Activated B cell treated with CpG ODN at 0.5 μM for 24 hours (primary cell): ENCODE measurements around the gene TNFAIP8. TPM values are rescaled to one million over a fixed set of nuclear protein-coding genes. Genes with fewer than 3 reads are reported as not detected.

Source experiments
- ATAC-seq: fragments of 200-7000 bp; cut with Tn5 transposase; one replicate; pipeline ENCODE4 v1.10.0; 2021; ENCODE audit warnings: low read depth, mild to moderate bottlenecking, moderate library complexity
- CTCF ChIA-PET: fragments of 350-600 bp; sonication (Branson Sonifier 250); formaldehyde crosslinking; loops from one replicate; lab custom pipeline; 2021; ENCODE audit warnings: antibody characterized with exemption; lab: Charles Lee
- POLR2A ChIA-PET: fragments of 350-600 bp; sonication (Branson Sonifier 250); formaldehyde crosslinking; loops from one replicate; lab custom pipeline; 2021; ENCODE audit warnings: antibody characterized with exemption; lab: Charles Lee
- DNase-seq: peaks from one replicate; pipeline ENCODE4 v3.0.0; 2022
- H3K27ac Mint-ChIP-seq: one replicate; pipeline ENCODE4 v1.8.0; 2020; ENCODE audit warnings: mixed read lengths
- H3K27me3 Mint-ChIP-seq: one replicate; pipeline ENCODE4 v1.8.0; 2021; ENCODE audit warnings: mixed read lengths
- H3K36me3 Mint-ChIP-seq: one replicate; pipeline ENCODE4 v1.8.0; 2021; ENCODE audit warnings: low read depth, mixed read lengths
- H3K4me1 Mint-ChIP-seq: one replicate; pipeline ENCODE4 v1.8.0; 2021; ENCODE audit warnings: mixed read lengths
- H3K4me3 Mint-ChIP-seq: one replicate; pipeline ENCODE4 v1.8.0; 2020; ENCODE audit warnings: mild to moderate bottlenecking, mixed read lengths
- H3K9me3 Mint-ChIP-seq: one replicate; pipeline ENCODE4 v1.8.0; 2020; ENCODE audit warnings: mixed read lengths
- intact Hi-C: fragments of 100-400 bp; cut with micrococcal nuclease; formaldehyde crosslinking; loops from one replicate; pipeline ENCODE4 v1.15.1; 2024
- total RNA-seq: library from RNA; stranded (reverse); gene quantifications from 2 replicates; pipeline ENCODE4 v1.2.3, GENCODE V29; 2022
- TF ChIP-seq, protein P1 (sequence below): fragments of 200-600 bp; IDR thresholded peaks from one replicate; pipeline ENCODE4 v1.8.0; 2022; ENCODE audit warnings: antibody characterized with exemption, mild to moderate bottlenecking

TNFAIP8 gene
- total RNA-seq, 1 donor from 2014 or later, result 135 TPM

DNA sequence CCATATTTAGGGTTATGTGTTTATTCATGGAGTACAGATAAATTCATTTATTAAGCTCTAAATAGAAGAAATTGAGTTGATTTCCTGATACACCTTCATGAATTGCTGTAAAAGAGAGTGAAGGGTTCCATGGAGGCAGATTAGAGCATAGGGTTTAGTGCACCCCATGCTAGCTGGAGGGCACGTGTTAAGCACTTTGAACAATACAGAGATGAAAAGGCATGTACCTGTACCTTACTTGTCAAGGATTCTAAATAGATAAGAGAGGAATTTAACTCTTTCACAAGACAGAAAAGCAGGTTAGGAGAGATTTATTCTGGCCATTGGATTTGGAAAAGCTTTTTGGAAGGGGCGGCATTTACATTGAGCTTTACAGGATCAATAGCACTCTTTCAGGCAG lies 23.3 kb downstream of the TNFAIP8 start:
- TF ChIP-seq, protein P1, sequence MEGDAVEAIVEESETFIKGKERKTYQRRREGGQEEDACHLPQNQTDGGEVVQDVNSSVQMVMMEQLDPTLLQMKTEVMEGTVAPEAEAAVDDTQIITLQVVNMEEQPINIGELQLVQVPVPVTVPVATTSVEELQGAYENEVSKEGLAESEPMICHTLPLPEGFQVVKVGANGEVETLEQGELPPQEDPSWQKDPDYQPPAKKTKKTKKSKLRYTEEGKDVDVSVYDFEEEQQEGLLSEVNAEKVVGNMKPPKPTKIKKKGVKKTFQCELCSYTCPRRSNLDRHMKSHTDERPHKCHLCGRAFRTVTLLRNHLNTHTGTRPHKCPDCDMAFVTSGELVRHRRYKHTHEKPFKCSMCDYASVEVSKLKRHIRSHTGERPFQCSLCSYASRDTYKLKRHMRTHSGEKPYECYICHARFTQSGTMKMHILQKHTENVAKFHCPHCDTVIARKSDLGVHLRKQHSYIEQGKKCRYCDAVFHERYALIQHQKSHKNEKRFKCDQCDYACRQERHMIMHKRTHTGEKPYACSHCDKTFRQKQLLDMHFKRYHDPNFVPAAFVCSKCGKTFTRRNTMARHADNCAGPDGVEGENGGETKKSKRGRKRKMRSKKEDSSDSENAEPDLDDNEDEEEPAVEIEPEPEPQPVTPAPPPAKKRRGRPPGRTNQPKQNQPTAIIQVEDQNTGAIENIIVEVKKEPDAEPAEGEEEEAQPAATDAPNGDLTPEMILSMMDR, result no peak
- Mint-ChIP-seq H3K4me1 (peaks cover 80% of the 10 kb centered on the region), H3K4me3 (no peak overlapping the region), H3K36me3 (peaks cover 47% of the 10 kb centered on the region), H3K9me3 (no peaks in the 10 kb centered on the region), H3K27ac (peak overlapping the region; percentile 68), H3K27me3 (no peaks in the 10 kb centered on the region)
- CTCF ChIA-PET, result interaction anchor here (2.1 kb wide), 1 partner anchor 32 kb away, joined by 8 read pairs; no protein-coding TSS in a partner anchor
- intact Hi-C loops, result no loop called here
- POLR2A ChIA-PET, result interaction anchor here (0.5 to 3.1 kb wide), 5 partner anchors 12 to 308 kb away, joined by 3 to 23 read pairs (median 3); partner anchors contain the start of genes DMXL1 and TNFAIP8
- DNase-seq (no peak), ATAC-seq (no peak)

DNA sequence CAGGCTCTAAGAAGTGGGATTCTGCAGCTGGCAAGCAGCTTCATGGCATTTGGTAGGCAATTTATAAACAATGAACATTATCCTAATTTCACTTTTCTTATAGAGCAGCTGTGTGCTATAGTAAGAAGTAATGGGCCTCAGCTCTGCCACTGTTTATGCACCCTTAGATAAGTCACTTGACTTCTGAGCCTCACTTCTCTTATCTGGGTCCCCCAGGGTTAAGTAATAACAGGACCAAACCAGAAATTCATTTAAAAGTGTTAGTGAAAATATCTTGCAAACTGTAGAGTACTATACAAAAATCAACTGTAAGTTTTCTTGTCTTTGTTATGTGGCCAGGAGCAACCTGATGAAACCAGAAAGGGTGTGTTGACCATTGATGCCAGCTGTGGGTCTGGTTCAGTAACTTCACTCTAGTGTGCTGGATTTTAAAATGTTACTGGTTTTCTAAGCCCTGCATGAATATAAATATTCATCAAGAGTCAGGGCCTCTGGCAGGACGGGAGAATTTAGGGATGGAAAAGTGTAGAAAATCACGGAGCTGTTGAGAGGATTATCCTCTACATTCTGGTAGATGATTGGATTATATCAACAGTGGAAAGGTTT lies 24.2 kb downstream of the TNFAIP8 start:
- ChIA-PET CTCF (interaction anchor here (0.9 to 1.2 kb wide), 2 partner anchors 65 to 117 kb away, joined by 3 to 6 read pairs; no protein-coding TSS in a partner anchor), POLR2A (interaction anchor here (0.7 to 3.1 kb wide), 6 partner anchors 10 to 309 kb away, joined by 3 to 23 read pairs (median 4); partner anchors contain the start of genes DMXL1 and TNFAIP8)
- TF ChIP-seq, protein P1, result no peak
- H3K27me3 Mint-ChIP-seq, result no peaks in the 10 kb centered on the region
- no peak for DNase-seq
- H3K4me1 Mint-ChIP-seq, result peaks cover 81% of the 10 kb centered on the region
- no peaks in the 10 kb centered on the region for H3K9me3 Mint-ChIP-seq
- no peak overlapping the region for H3K4me3 Mint-ChIP-seq
- ATAC-seq, result peak; percentile 66
- H3K27ac Mint-ChIP-seq, result peak overlapping the region; percentile 68
- peaks cover 47% of the 10 kb centered on the region for H3K36me3 Mint-ChIP-seq
- intact Hi-C loops, result loop anchor here (1.0 kb wide), 1 partner anchor 11 kb away; no protein-coding TSS in a partner anchor

DNA sequence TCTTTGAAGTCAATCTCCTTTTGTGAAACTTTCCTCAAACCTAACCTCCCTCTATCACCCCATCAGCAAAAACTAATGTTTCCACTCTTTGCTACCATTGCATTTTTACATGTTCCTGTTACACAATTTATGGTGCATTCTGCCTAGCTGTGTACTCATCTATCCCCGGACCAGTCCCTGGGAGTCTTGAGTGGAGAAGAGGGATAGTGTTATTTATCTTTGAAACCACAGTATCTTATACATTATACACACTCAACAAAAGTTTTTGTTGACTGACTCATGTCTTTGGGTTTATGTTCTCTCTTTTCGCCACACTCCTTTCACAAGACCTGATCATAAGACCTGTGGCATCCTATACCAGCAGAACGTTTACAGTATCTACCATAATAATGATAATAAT lies 26.4 kb downstream of the TNFAIP8 start:
- TF ChIP-seq, protein P1, result no peak
- intact Hi-C loops, result no loop called here
- DNase-seq (no peak), ATAC-seq (no peak)
- ChIA-PET POLR2A (interaction anchor here (0.6 kb wide), 1 partner anchor 23 kb away, joined by 3 read pairs; no protein-coding TSS in a partner anchor), CTCF (no interaction called here)
- Mint-ChIP-seq H3K4me3 (no peak overlapping the region), H3K27ac (peak overlapping the region; percentile 21), H3K27me3 (no peaks in the 10 kb centered on the region), H3K9me3 (no peaks in the 10 kb centered on the region), H3K36me3 (peaks cover 47% of the 10 kb centered on the region), H3K4me1 (peaks cover 92% of the 10 kb centered on the region)

DNA sequence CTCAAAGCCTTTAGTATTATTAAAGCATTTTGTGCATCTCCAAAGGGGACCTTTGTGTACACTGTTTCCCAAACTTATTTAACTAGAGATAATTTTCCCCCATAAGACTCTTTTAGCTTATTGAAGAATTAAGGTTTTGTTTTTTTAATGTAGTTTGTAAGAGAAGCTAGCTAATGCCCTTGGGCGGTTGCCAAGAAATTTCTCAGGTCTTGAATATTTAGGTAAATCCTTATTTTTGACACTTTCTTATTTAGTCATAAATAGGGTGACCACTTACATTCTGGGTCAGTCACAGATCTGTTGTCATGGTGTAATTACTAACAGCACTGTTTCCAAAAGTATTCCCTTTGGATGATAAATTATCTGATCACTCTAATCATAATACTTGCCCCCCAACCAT lies 27.2 kb downstream of the TNFAIP8 start:
- no peak for ATAC-seq
- POLR2A ChIA-PET, result interaction anchor here (0.6 kb wide), 1 partner anchor 42 kb away, joined by 4 read pairs; no protein-coding TSS in a partner anchor
- Mint-ChIP-seq H3K27me3 (no peaks in the 10 kb centered on the region), H3K4me3 (no peak overlapping the region), H3K36me3 (peaks cover 44% of the 10 kb centered on the region), H3K4me1 (peaks cover 93% of the 10 kb centered on the region), H3K9me3 (no peaks in the 10 kb centered on the region), H3K27ac (peak overlapping the region; percentile 15)
- DNase-seq, result no peak
- TF ChIP-seq, protein P1, result no peak
- CTCF ChIA-PET, result no interaction called here
- intact Hi-C loops, result no loop called here

DNA sequence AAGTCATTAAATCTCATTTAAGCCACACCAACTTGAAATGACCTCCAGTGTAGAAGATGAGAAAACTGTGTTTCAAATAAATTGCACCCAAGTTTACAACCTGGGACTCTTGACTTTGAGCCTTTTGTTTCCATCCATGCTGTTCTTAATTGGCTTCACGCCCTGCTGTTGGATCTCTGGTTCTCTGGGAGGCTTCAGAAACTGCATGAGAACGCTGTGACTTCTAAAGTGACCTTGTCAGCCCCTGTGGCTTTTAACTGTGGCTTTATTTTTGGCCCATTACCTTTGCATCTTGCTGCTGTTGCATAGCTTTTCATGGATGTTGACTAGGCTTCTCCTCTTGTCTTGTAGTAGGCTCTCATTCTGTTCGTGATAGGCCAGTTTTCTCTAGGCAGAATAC lies 29.3 kb downstream of the TNFAIP8 start:
- ChIA-PET CTCF (interaction anchor here (0.9 kb wide), 1 partner anchor 27 kb away, joined by 3 read pairs; no protein-coding TSS in a partner anchor), POLR2A (interaction anchor here (0.7 kb wide), 1 partner anchor 22 kb away, joined by 3 read pairs; no protein-coding TSS in a partner anchor)
- Mint-ChIP-seq H3K4me1 (peaks cover 93% of the 10 kb centered on the region), H3K9me3 (no peaks in the 10 kb centered on the region), H3K27me3 (no peaks in the 10 kb centered on the region), H3K27ac (peak overlapping the region; percentile 79), H3K36me3 (peaks cover 46% of the 10 kb centered on the region), H3K4me3 (peak overlapping the region; percentile 7)
- TF ChIP-seq, protein P1, result no peak
- DNase-seq (no peak), ATAC-seq (peak; percentile 43)
- intact Hi-C loops, result loop anchor here (1.0 kb wide), 1 partner anchor 8 kb away; no protein-coding TSS in a partner anchor
